Brain pericyte (primary cell): ENCODE data around the gene AGT.
"Not testable (repeated sequence)": the region's sequence is repeated elsewhere in the genome, so short reads cannot be mapped to it uniquely, and the experiment has no call there.

Experiments used
- DNase-seq: peaks from one replicate; pipeline ENCODE4 v3.0.0-alpha.2; 2012; ENCODE audit warnings: low read depth, low spot score

The AGT gene

GRCh38 chr1:230707732-230708630, 5.9 kb downstream of the AGT start:
- no peak for DNase-seq

GRCh38 chr1:230706887-230707731, 6.8 kb downstream of the AGT start:
- no peak for DNase-seq

- no peak for DNase-seq
These were observed 7.8 kb downstream of the AGT start for GRCh38 chr1:230706020-230706699.

GRCh38 chr1:230705289-230706019, 8.5 kb downstream of the AGT start:
- no peak for DNase-seq

- DNase-seq = no peak
These were observed 9.1 kb downstream of the AGT start for GRCh38 chr1:230704830-230705229.

- no peak for DNase-seq
These were observed 10.1 kb downstream of the AGT start for GRCh38 chr1:230703679-230704385.

GRCh38 chr1:230702934-230703678, 10.8 kb downstream of the AGT start:
- no peak for DNase-seq

GRCh38 chr1:230701895-230702768, 11.8 kb downstream of the AGT start:
- no peak for DNase-seq

- DNase-seq = no peak
These were observed 12.5 kb downstream of the AGT start for GRCh38 chr1:230701434-230701833.

- DNase-seq = no peak
These were observed 13.8 kb downstream of the AGT start for GRCh38 chr1:230700132-230700531.

- DNase-seq = no peak
These were observed 14.2 kb downstream of the AGT start for GRCh38 chr1:230699716-230700115.

- not testable (repeated sequence) for DNase-seq
These were observed 15.0 kb downstream of the AGT start for GRCh38 chr1:230698964-230699363.

- DNase-seq = no peak
These were observed 15.8 kb downstream of the AGT start for GRCh38 chr1:230698130-230698529.

- DNase-seq = no peak
These were observed 17.0 kb downstream of the AGT start for GRCh38 chr1:230696722-230697437.

- no peak for DNase-seq
These were observed 17.7 kb downstream of the AGT start for GRCh38 chr1:230696218-230696617.

GRCh38 chr1:230694991-230695390, 18.9 kb downstream of the AGT start:
- no peak for DNase-seq

- DNase-seq = no peak
These were observed 19.5 kb downstream of the AGT start for GRCh38 chr1:230694464-230694863.

GRCh38 chr1:230693777-230694176, 20.1 kb downstream of the AGT start:
- DNase-seq = no peak
